Endothelial cell of umbilical vein (primary cell): Measurements from ENCODE around the gene ZNF581. TPM values are rescaled to one million over a fixed set of nuclear protein-coding genes. Genes with fewer than 3 reads are reported as not detected.

Experiments
- BruUV-seq: library from RNA; stranded (reverse); fragments of 400-500 nt; replicated peaks from 2 replicates; lab custom pipeline; 2021; lab: Mats Ljungman, UMichigan
- CTCF ChIA-PET: fragments of 300-600, 350-600 bp; sonication (Branson Sonifier 250); formaldehyde crosslinking; loops from one replicate; lab custom pipeline; 2021; ENCODE audit warnings: antibody characterized with exemption, inconsistent platforms; lab: Charles Lee
- POLR2A ChIA-PET: fragments of 300-600, 350-600 bp; sonication (Branson Sonifier 250); formaldehyde crosslinking; loops from one replicate; lab custom pipeline; 2021; ENCODE audit warnings: antibody characterized with exemption, inconsistent platforms; lab: Charles Lee
- DNase-seq: peaks from one replicate; pipeline ENCODE4 v3.0.0-alpha.2; 2011; ENCODE audit warnings: low read depth, low spot score
- FAIRE-seq: peaks from 2 replicates; lab custom pipeline; 2011; peaks lifted over from hg19 to GRCh38; lab: Jason Lieb, UNC
- H2AFZ ChIP-seq: 2 replicates; pipeline ENCODE4 v1.6.0; 2012; ENCODE audit warnings: low read depth, low read length, control low read depth, inconsistent platforms
- H3K27ac ChIP-seq: 2 replicates; pipeline ENCODE4 v1.5.1; 2011; ENCODE audit warnings: low read depth, mild to moderate bottlenecking, control low read depth, low read length, moderate library complexity; ENCODE audit not compliant: insufficient read depth
- H3K27me3 ChIP-seq, 2 experiments: 2 replicates each; pipeline versions ENCODE4 v1.6.0 to v1.6.1; 2011; ENCODE audit warnings: low read length in 2 of 2, mixed read lengths in 1 of 2; ENCODE audit not compliant: control insufficient read depth in 2 of 2, insufficient read depth in 2 of 2
- H3K36me3 ChIP-seq, 2 experiments: 2 replicates in 1 of 2; 3 replicates in 1 of 2; pipeline ENCODE4 v1.5.1; 2011; ENCODE audit warnings: low read length in 2 of 2, mild to moderate bottlenecking in 1 of 2, moderate library complexity in 1 of 2; ENCODE audit not compliant: control insufficient read depth in 2 of 2, insufficient read depth in 2 of 2; ENCODE audit errors: extremely low read depth in 1 of 2
- H3K4me1 ChIP-seq: 3 replicates; pipeline ENCODE4 v1.5.1; 2011; ENCODE audit warnings: mild to moderate bottlenecking, low read length; ENCODE audit not compliant: control insufficient read depth, insufficient read depth; ENCODE audit errors: extremely low read depth
- H3K4me2 ChIP-seq: 2 replicates; pipeline ENCODE4 v1.6.1; 2011; ENCODE audit warnings: low read length, control low read depth, mixed read lengths; ENCODE audit not compliant: insufficient read depth
- H3K4me3 ChIP-seq, 3 experiments: fragments of 200-600 bp in 1 of 3; sonication (generic), shearing (Covaris generic) in 1 of 3; replicated peaks in 1 of 3; 2 replicates each; pipeline ENCODE4 v1.5.1; 2011 to 2016; ENCODE audit warnings: control low read depth in 3 of 3, low read length in 3 of 3, mild to moderate bottlenecking in 2 of 3, inconsistent platforms in 1 of 3, low read depth in 1 of 3, moderate library complexity in 1 of 3; ENCODE audit not compliant: insufficient read depth in 1 of 3
- H3K79me2 ChIP-seq: 2 replicates; pipeline ENCODE4 v1.6.0; 2012; ENCODE audit warnings: low read length, inconsistent platforms; ENCODE audit not compliant: control insufficient read depth, insufficient read depth
- H3K9ac ChIP-seq: replicated peaks from 2 replicates; pipeline ENCODE3; 2011; ENCODE audit warnings: low read length, control low read depth; ENCODE audit not compliant: insufficient read depth; ENCODE audit errors: extremely low read depth
- H3K9me1 ChIP-seq: replicated peaks from 3 replicates; pipeline ENCODE4 v1.6.0; 2011; ENCODE audit warnings: mild to moderate bottlenecking, low read length; ENCODE audit not compliant: control insufficient read depth, insufficient read depth; ENCODE audit errors: extremely low read depth
- H3K9me3 ChIP-seq: replicated peaks from 2 replicates; pipeline ENCODE4 v1.5.1; 2012; ENCODE audit warnings: low read length, inconsistent platforms; ENCODE audit not compliant: control insufficient read depth, insufficient read depth
- H4K20me1 ChIP-seq: replicated peaks from 2 replicates; pipeline ENCODE3; 2011; ENCODE audit warnings: mild to moderate bottlenecking, low read length; ENCODE audit not compliant: control insufficient read depth, insufficient read depth; ENCODE audit errors: extremely low read depth
- CTCF ChIP-seq, 2 donors: IDR thresholded peaks; 1 replicate in 1 of 2; 2 replicates in 1 of 2; pipeline ENCODE4 v1.5.1; 2011; ENCODE audit warnings: low read length in 2 of 2, mild to moderate bottlenecking in 2 of 2, moderate library complexity in 2 of 2, control low read depth in 1 of 2, inconsistent platforms in 1 of 2, low read depth in 1 of 2; ENCODE audit not compliant: insufficient read depth in 1 of 2; ENCODE audit errors: extremely low read depth in 1 of 2
- EZH2 ChIP-seq: IDR thresholded peaks from 2 replicates; pipeline ENCODE4 v1.6.1; 2012; ENCODE audit warnings: borderline replicate concordance, low read depth, mild to moderate bottlenecking, moderate library complexity, low read length, inconsistent platforms; ENCODE audit not compliant: severe bottlenecking
- GATA2 ChIP-seq: IDR thresholded peaks from 2 replicates; pipeline ENCODE4 v1.7.0; 2011; ENCODE audit warnings: low read depth, mild to moderate bottlenecking, moderate library complexity, mixed read lengths, low read length; ENCODE audit not compliant: insufficient read length, insufficient read depth
- JUN ChIP-seq: IDR thresholded peaks from 2 replicates; pipeline ENCODE4 v1.6.1; 2011; ENCODE audit warnings: borderline replicate concordance, low read depth; ENCODE audit not compliant: insufficient read length, insufficient read depth
- MYC ChIP-seq: IDR thresholded peaks from one replicate; pipeline ENCODE4 v1.6.1; 2011; ENCODE audit warnings: mild to moderate bottlenecking, low read depth, low read length
- POLR2A ChIP-seq: IDR thresholded peaks from 2 replicates; pipeline ENCODE4 v1.6.1; 2012; ENCODE audit warnings: low read depth, mild to moderate bottlenecking, control low read depth, low read length
- POLR2AphosphoS5 ChIP-seq: IDR thresholded peaks from 2 replicates; pipeline ENCODE4 v1.6.1; 2012; ENCODE audit warnings: low read depth, mild to moderate bottlenecking, control low read depth, low read length, moderate library complexity; ENCODE audit not compliant: insufficient read depth
- dilution Hi-C: fragments of 300-500 bp; cut with MboI; formaldehyde crosslinking; loops from one replicate; pipeline ENCODE4 v1.15.0; 2019; ENCODE audit warnings: low sequenced_read_pairs; ENCODE audit not compliant: extremely low pct_ligation_motif_present
- intact Hi-C: fragments of 100-400 bp; cut with micrococcal nuclease; formaldehyde crosslinking; loops from one replicate; pipeline ENCODE4 v1.10.0; 2022
- polyA plus RNA-seq, 4 experiments: library from polyadenylated mRNA; depleted of rRNA in 3 of 4; stranded (reverse) in 3 of 4; unstranded in 1 of 4; fragments of >200 nt; gene quantifications; 2 replicates each; pipeline versions ENCODE4 v1.2.1 to v1.2.3, GENCODE V29; 2011 to 2012; ENCODE audit warnings: missing spikeins in 1 of 4
- total RNA-seq: library from RNA; stranded (reverse); gene quantifications from 2 replicates; pipeline ENCODE4 v1.2.3, GENCODE V29; 2021

Gene ZNF581
- total and polyA plus RNA-seq, 2 donors (not counting 3 experiments of a cell fraction or from before 2014, with no cell fraction given), result 31.4 to 32.3 TPM

- POLR2A ChIA-PET, result interaction anchor here (0.6 kb wide), 1 partner anchor 30 kb away, joined by 4 read pairs; no protein-coding TSS in a partner anchor
Measured at GRCh38 chr19:55594996-55595545, 48.4 kb upstream of the ZNF581 start.

GRCh38 chr19:55596304-55596703 lies 47.1 kb upstream of the ZNF581 start:
- no peak overlapping the region for H3K9ac ChIP-seq
- no peak overlapping the region for H3K27ac ChIP-seq
- TF ChIP-seq MYC (no peak), POLR2AphosphoS5 (no peak), EZH2 (no peak), CTCF (IDR thresholded peaks at IDR 0.05; ENCODE audit: extremely low read depth in 1 of 2, insufficient read depth in 1 of 2, low read depth in 1 of 2, low read length in 2 of 2) (no peak), GATA2 (no peak), JUN (no peak), POLR2A (no peak)
- H3K9me3 ChIP-seq, result no peaks in the 10 kb centered on the region
- FAIRE-seq (no peak), DNase-seq (no peak)
- H3K36me3 ChIP-seq, result peaks cover 3 to 21% of the 10 kb centered on the region in 2 experiments
- no peak overlapping the region for H3K4me2 ChIP-seq
- no peaks in the 10 kb centered on the region for H4K20me1 ChIP-seq
- ChIA-PET CTCF (no interaction called here), POLR2A (no interaction called here)
- H3K79me2 ChIP-seq, result peaks cover 2% of the 10 kb centered on the region
- H3K4me3 ChIP-seq, result no peak overlapping the region
- no peaks in the 10 kb centered on the region for H3K27me3 ChIP-seq
- H3K9me1 ChIP-seq, result no peaks in the 10 kb centered on the region
- dilution Hi-C loops, result no loop called here
- no TSS peak for BruUV-seq
- H3K4me1 ChIP-seq, result peaks cover 7% of the 10 kb centered on the region
- intact Hi-C loops, result no loop called here
- no peak overlapping the region for H2AFZ ChIP-seq

More at GRCh38 chr19:55594996-55595545, 48.4 kb upstream of the ZNF581 start:
- peaks cover 3 to 21% of the 10 kb centered on the region in 2 experiments for H3K36me3 ChIP-seq
- H3K27me3 ChIP-seq, result no peaks in the 10 kb centered on the region
- CTCF ChIA-PET, result no interaction called here
- BruUV-seq, result no TSS peak
- intact Hi-C loops, result no loop called here
- no peak for DNase-seq
- H3K4me2 ChIP-seq, result no peak overlapping the region
- FAIRE-seq, result no peak
- no peaks in the 10 kb centered on the region for H3K4me1 ChIP-seq
- no peaks in the 10 kb centered on the region for H4K20me1 ChIP-seq
- dilution Hi-C loops, result no loop called here
- no peaks in the 10 kb centered on the region for H3K9me3 ChIP-seq
- H2AFZ ChIP-seq, result no peak overlapping the region
- H3K9me1 ChIP-seq, result no peaks in the 10 kb centered on the region
- no peaks in the 10 kb centered on the region for H3K79me2 ChIP-seq
- no peak overlapping the region for H3K9ac ChIP-seq
- no peak overlapping the region for H3K27ac ChIP-seq
- no peak overlapping the region for H3K4me3 ChIP-seq
- TF ChIP-seq POLR2AphosphoS5, result no peak
